Mucosa of rectum (tissue), 2 donors: Measurements from ENCODE around the gene GALR1.
A peak's percentile ranks its signal among the peaks of the same experiment; 100 is the strongest.

ENCODE experiments used
- H3K27ac ChIP-seq, 2 donors: one replicate each; pipeline ENCODE4 v1.7.0; 2013; ENCODE audit warnings: inconsistent platforms in 2 of 2, low read depth in 2 of 2, low read length in 2 of 2
- H3K27me3 ChIP-seq, 2 donors: one replicate each; pipeline ENCODE4 v1.7.0; 2013; ENCODE audit warnings: low read length in 2 of 2; ENCODE audit not compliant: control insufficient read depth in 2 of 2, insufficient read depth in 2 of 2
- H3K36me3 ChIP-seq, 2 donors: one replicate each; pipeline ENCODE4 v1.7.0; 2013; ENCODE audit warnings: low read length in 2 of 2; ENCODE audit not compliant: control insufficient read depth in 2 of 2, insufficient read depth in 2 of 2
- H3K4me1 ChIP-seq, 2 donors: one replicate each; pipeline ENCODE4 v1.7.0; 2013; ENCODE audit warnings: low read length in 2 of 2, mild to moderate bottlenecking in 1 of 2; ENCODE audit not compliant: control insufficient read depth in 2 of 2, insufficient read depth in 2 of 2
- H3K4me3 ChIP-seq, 2 donors: one replicate each; pipeline ENCODE4 v1.7.0; 2013; ENCODE audit warnings: low read length in 2 of 2
- H3K9ac ChIP-seq, 2 donors: one replicate each; pipeline ENCODE4 v1.7.0; 2013; ENCODE audit warnings: low read length in 2 of 2, low read depth in 1 of 2, mild to moderate bottlenecking in 1 of 2
- H3K9me3 ChIP-seq, 2 donors: one replicate each; pipeline ENCODE4 v1.7.0; 2013; ENCODE audit warnings: low read length in 2 of 2; ENCODE audit not compliant: control insufficient read depth in 2 of 2
- donor health status: healthy.
- donor health status: Normal muscosa, but diverticular disease.

GALR1 gene, protein sequence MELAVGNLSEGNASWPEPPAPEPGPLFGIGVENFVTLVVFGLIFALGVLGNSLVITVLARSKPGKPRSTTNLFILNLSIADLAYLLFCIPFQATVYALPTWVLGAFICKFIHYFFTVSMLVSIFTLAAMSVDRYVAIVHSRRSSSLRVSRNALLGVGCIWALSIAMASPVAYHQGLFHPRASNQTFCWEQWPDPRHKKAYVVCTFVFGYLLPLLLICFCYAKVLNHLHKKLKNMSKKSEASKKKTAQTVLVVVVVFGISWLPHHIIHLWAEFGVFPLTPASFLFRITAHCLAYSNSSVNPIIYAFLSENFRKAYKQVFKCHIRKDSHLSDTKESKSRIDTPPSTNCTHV

DNA sequence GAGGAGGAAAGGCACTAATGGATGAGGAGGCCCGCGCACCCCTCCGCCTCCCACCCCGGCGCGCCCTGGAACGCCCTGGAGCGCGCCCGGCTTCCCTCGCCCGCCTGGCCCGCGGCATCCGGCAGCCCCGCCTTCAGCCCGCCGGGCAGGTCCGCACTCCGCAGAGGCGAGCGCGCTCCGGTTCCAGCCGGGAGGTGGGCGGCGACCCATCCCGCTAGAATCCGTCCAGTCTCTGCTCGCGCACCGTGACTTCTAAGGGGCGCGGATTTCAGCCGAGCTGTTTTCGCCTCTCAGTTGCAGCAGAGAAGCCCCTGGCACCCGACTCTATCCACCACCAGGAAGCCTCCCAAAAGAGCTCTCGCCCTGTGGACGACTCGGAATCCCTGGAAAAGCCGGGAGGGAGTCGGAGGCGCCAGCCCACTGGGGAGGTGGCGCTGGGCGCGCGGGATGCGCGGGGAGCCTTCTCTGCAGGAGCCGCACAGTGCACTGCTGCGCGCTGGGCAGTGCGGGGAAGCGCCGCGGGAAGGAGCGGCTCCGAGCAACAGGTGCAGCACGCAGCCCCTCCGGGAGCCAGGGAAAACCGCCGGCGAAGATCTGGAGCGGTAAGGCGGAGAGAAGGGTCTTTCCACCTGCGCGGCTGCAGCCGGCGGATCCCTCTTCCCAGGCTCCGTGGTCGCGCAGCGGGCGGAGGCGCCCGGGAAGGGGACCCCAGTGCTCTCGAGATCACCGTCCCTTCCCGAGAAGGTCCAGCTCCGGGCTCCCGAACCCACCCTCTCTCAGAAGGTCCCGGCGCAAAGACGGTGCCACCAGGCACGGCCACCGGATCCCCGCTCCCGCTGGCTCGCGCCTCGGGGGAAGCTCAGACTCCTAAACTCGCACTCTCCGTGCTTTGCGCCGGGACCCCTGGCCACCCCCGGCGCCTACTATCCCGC, at the start of gene GALR1:
Gene GALR1 (plus strand): TSS at position 280 of the 932 bp plus-strand sequence. CDS start 701 bp downstream, outside the sequence.
- peaks cover 19 to 26% of the 10 kb centered on the region in 2 donors for H3K27me3 ChIP-seq
- H3K4me3 ChIP-seq: peak within 1 kb of the TSS in 1 of 2 donors; percentile 35
- no peaks in the 10 kb centered on the region for H3K36me3 ChIP-seq

DNA sequence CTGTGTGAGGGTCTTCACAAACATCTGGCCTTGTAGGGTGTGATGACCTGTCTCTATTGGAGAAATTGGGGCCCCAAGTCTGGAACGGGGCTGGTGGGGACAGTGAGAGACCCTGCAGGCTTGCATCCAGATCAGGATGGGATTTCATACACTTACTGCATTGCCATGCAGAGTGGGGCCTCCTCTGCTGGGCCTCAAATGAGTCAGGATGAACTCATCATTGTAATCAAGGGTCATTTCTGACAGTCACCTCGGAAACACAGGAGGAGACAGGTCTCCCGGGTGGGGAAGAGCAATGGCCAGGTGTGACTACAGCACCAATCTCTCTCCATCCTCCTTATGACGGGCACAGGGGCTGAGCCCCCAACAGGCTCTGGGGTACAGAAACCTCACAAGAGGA, 48.1 kb upstream of the GALR1 start:
- Histone ChIP-seq H3K9me3 (no peaks in the 10 kb centered on the region), H3K9ac (no peak overlapping the region), H3K36me3 (no peaks in the 10 kb centered on the region), H3K4me3 (no peak overlapping the region), H3K27me3 (no peaks in the 10 kb centered on the region), H3K4me1 (no peaks in the 10 kb centered on the region), H3K27ac (no peak overlapping the region)

More for the DNA sequence above, at the start of gene GALR1:
- Histone ChIP-seq H3K27ac (no peak within 1 kb of the TSS), H3K9me3 (no peaks in the 10 kb centered on the region), H3K4me1 (no peaks in the 10 kb centered on the region), H3K9ac (no peak within 1 kb of the TSS)

DNA sequence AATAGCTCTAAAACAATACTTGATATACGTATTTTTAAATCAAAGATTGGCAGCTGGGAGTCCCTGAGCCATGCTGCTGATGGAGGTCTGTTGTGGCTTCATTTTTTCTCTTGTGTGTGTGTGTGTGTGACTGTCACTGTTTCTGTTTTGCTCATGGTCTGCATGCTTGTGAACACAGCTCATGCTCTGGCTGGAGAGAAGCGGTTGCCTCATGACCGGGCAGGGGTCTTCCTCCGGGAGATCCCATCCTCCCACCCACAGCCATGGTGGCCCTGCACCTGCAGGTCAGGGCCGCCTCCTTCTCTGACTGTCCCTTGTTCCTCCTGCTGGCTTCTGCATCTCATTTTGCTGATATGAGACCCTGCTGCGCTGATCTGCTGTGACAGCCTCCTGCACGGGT, 47.3 kb upstream of the GALR1 start:
- Histone ChIP-seq H3K9ac (no peak overlapping the region), H3K4me1 (no peaks in the 10 kb centered on the region), H3K9me3 (no peaks in the 10 kb centered on the region), H3K27ac (no peak overlapping the region), H3K36me3 (no peaks in the 10 kb centered on the region), H3K4me3 (no peak overlapping the region), H3K27me3 (no peaks in the 10 kb centered on the region)

DNA sequence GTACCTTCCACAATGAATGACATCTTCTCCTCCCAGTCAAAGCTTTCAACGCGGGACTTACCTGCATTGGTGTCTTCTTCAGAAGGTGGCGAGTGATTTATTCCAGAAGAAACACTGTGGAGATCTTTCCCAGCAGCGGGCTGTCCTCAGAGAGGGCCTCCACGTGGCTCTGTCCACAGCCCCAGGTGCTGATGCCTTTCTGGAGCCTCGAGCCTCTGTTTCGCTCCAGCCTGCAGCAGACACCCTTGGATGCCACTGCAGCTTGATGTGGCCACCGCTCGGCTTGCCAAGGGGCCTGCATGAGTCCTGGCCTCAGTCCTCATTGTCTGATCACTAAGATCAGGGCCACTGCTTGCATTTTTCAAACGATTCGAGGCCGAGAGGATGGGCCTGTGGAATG, 46.6 kb upstream of the GALR1 start:
- Histone ChIP-seq H3K9me3 (no peaks in the 10 kb centered on the region), H3K4me1 (peaks cover 4% of the 10 kb centered on the region in 2 donors), H3K4me3 (no peak overlapping the region), H3K36me3 (no peaks in the 10 kb centered on the region), H3K9ac (no peak overlapping the region), H3K27me3 (no peaks in the 10 kb centered on the region), H3K27ac (no peak overlapping the region)

DNA sequence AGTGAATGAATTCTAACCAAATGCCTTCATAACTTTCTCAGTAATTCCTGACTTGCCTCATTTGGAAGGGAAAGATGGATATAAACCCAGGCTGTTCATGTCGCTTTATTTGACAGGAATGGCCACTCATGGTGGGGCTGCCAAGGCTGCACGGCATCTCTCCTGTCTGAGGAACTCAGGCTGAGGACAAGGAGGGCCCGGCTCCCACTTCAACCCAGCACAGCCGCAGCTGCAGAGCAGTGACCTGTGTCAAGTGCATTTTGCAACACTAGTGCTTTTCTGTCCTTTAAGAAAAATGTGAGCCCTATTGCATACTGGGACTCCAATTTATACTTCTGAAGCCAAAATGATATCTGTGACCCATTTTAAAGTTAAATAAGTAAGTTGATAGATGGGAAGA, 45.8 kb upstream of the GALR1 start:
- Histone ChIP-seq H3K4me1 (peaks cover 4% of the 10 kb centered on the region in 2 donors), H3K36me3 (no peaks in the 10 kb centered on the region), H3K9me3 (no peaks in the 10 kb centered on the region), H3K27me3 (no peaks in the 10 kb centered on the region), H3K4me3 (no peak overlapping the region), H3K27ac (no peak overlapping the region), H3K9ac (no peak overlapping the region)

DNA sequence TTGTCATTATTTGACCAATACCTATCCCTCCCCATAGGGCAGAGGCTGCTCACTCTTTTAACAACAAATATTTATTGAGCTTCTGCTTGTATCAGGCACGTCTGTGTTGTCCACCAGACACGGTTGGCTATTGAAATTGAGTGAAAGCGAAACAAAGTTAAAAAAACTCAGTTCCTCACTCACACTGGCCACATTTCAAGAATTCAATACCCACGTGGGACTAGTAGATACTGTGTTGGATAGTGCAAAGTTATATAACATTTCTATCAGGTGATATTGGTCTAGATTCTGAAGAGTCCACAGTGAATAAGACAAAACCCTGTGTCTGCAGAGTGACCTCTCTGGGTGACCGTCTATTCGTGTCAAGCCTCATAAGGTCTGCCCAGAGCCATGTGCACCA, 43.9 kb upstream of the GALR1 start:
- Histone ChIP-seq H3K27ac (no peak overlapping the region), H3K9me3 (no peaks in the 10 kb centered on the region), H3K4me1 (peaks cover 4% of the 10 kb centered on the region in 2 donors), H3K36me3 (no peaks in the 10 kb centered on the region), H3K4me3 (no peak overlapping the region), H3K9ac (no peak overlapping the region), H3K27me3 (no peaks in the 10 kb centered on the region)

DNA sequence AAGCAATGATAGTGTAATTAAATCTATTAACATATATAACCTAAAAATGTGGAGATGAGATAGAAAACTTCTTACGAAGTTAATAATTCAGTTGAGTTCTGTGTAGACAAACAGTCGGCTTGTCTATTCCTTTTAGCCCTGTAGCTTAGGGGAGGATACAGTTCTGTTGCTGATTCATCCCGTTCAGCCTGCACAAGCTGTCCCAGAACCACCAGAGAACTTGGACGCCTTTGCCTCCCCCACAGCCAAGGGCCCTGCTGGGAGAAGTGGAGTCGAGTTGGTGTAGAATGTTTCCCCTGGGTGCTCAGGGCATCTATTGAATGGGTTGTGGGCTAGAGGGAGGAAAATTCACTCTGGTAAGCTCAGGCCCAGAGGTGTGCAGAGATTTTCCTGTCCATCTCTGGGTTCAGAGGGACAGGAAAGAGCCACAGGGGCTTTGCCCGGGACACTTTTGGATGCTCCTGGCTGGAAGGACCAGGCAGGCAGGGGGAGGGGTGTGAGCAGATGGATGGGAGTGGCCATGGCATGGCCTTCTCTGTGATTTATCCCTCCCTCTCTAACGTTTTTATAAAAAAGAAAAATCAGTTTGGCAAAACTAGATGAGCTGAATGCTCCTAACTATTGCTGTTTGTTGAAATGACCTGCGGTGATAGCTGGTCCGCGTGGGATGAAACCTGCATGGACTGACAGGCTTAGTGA, 42.8 kb upstream of the GALR1 start:
- H3K9ac ChIP-seq: no peak overlapping the region
- H3K27me3 ChIP-seq: no peaks in the 10 kb centered on the region
- H3K9me3 ChIP-seq: no peaks in the 10 kb centered on the region
- H3K4me1 ChIP-seq: peaks cover 4% of the 10 kb centered on the region in 2 donors
- H3K27ac ChIP-seq: peak overlapping the region in 1 of 2 donors; percentile 28
- H3K4me3 ChIP-seq: no peak overlapping the region
- H3K36me3 ChIP-seq: no peaks in the 10 kb centered on the region

DNA sequence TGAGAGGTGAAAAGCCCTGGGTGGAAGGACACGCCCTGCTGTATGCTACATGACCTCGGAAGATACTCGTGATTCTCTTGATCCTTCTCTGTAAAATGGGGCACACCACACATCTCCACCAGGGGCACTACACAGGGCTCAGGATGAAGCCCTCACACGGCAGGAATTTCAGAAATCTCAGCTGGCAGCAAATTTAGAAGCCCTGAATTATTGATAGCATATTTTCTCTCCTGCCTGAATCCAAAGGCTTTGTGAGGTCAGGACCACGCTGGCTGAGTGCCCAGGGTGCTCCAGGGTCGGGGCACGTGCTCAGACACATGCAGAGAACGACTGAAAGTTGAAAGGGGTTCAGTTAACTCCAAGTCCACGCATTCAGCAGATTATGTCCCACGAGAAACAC, 42.1 kb upstream of the GALR1 start:
- Histone ChIP-seq H3K9ac (no peak overlapping the region), H3K27ac (no peak overlapping the region), H3K4me3 (no peak overlapping the region)

DNA sequence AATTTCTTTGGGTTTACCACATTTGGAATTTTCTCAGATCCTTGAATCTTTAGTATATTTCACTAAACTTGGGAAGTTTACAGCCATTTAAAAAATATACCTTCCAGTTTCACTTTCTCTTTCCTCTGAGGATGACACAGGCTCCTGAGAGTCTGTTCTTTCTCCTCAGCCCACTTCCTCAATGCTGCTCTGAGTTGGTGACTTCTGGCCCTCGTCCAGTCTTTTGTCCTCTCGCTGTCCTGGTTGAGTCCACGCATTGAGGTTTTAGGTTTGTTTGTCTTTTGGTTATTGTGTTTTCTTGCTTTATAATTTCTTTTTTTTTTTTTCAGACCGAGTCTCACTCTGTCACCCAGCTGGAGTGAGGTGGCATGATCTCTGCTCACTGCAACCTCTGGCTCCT, 40.7 kb upstream of the GALR1 start:
- peak overlapping the region; percentile 35 to 48 for H3K27ac ChIP-seq

More for the DNA sequence above, 42.1 kb upstream of the GALR1 start:
- Histone ChIP-seq H3K36me3 (no peaks in the 10 kb centered on the region), H3K9me3 (no peaks in the 10 kb centered on the region), H3K4me1 (peaks cover 4% of the 10 kb centered on the region in 2 donors), H3K27me3 (no peaks in the 10 kb centered on the region)

More for the DNA sequence above, 40.7 kb upstream of the GALR1 start:
- H3K4me1 ChIP-seq: peaks cover 4% of the 10 kb centered on the region in 2 donors
- no peaks in the 10 kb centered on the region for H3K9me3 ChIP-seq
- no peaks in the 10 kb centered on the region for H3K27me3 ChIP-seq
- no peaks in the 10 kb centered on the region for H3K36me3 ChIP-seq
- H3K4me3 ChIP-seq: peak overlapping the region in 1 of 2 donors; percentile 34
- no peak overlapping the region for H3K9ac ChIP-seq
